HG02678 (cell line): Measurements from ENCODE around the gene OR1M1.
"Not testable (repeated sequence)": the region's sequence is repeated elsewhere in the genome, so short reads cannot be mapped to it uniquely, and the experiment has no call there.

Experiments used
- ATAC-seq: cut with Tn5 transposase; IDR thresholded peaks from one replicate; pipeline ENCODE4 v1.9.1; 2021; ENCODE audit warnings: mild to moderate bottlenecking, moderate library complexity; ENCODE audit not compliant: unreplicated experiment

OR1M1 gene

GRCh38 chr19:9086761-9087160 is at the start of gene OR1M1:
Gene OR1M1 (plus strand): TSS chr19:9087061. CDS start chr19:9093245, 6,184 bp downstream.
- no peak for ATAC-seq

GRCh38 chr19:9037400-9038062 is 49.3 kb upstream of the OR1M1 start:
- no peak for ATAC-seq

GRCh38 chr19:9039728-9040127 is 47.1 kb upstream of the OR1M1 start:
- ATAC-seq, result no peak

DNA sequence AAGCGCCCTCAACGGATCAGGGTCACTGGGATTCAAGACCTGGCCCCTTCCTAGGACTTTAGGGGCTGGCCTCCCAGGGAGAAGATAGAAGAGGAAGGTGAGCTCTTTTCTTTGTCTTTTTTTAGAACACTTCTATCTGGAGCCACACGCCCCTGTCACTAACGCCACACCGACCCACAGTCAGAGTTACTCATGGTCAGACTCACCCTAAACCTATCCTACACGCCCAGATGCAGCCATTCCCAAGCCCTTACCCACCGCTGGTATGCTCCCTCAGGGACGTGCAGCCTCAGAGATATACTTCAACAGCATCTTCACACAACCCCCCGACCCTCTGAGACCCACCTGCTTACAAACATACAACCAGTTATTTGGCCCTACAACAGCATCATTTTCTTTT is 46.7 kb upstream of the OR1M1 start:
- ATAC-seq, result no peak

DNA sequence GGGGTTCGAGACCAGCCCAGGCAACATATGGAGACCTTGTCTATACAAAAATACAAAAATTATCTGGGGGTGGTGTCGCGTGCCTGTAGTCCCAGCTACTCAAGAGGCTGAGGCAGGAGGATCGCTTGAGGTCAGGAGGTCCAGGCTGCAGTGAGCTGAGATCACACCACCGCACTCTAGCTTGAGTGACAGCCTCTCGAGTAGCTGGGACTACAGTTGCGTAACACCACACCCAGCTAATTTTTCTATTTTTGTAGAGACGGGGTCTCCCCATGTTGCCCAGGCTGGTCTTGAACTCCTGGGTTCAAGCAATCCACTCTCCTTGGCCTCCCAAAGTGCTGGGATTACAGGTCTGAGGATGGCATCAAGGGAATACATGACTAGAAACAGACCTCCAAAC is 45.8 kb upstream of the OR1M1 start:
- ATAC-seq, result no peak

GRCh38 chr19:9043524-9043923 is 43.3 kb upstream of the OR1M1 start:
- no peak for ATAC-seq

DNA sequence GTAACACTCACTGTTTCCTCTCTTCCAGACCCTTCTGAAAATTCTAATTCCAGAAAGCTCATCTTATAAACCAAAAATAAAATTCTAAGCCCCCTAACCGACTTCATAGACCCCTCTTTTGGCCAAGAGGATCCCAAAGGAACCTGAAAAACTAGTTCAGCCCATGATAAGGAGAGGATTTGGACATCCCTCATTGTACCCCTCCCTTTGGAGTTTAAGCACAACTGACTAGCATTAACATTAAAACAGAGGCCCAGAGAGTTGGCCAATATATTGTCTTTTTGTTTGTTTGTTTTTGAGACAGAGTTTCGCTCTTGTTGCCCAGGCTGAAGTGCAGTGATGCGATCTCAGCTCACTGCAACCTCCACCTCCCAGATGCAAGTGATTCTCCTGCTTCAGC is 42.4 kb upstream of the OR1M1 start:
- no peak for ATAC-seq

GRCh38 chr19:9046694-9047093 is 40.2 kb upstream of the OR1M1 start:
- no peak for ATAC-seq

GRCh38 chr19:9052894-9053293 is 34.0 kb upstream of the OR1M1 start:
- ATAC-seq, result no peak

DNA sequence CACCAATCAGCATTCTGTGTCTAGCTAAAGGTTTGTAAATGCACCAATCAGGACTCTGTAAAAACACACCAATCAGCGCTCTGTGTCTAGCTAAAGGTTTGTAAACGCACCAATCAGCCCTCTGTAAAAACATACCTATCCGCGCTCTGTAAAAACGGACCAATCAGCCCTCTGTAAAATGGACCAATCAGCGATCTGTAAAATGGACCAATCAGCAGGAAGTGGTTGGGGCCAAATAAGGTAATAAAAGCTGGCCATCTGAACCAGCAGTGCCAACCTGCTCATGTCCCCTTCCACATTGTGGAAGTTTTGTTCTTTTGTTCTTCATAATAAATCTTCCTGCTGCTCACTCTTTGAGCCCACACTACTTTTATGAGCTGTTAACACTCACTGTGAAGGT is 33.2 kb upstream of the OR1M1 start:
- ATAC-seq, result not testable (repeated sequence)

DNA sequence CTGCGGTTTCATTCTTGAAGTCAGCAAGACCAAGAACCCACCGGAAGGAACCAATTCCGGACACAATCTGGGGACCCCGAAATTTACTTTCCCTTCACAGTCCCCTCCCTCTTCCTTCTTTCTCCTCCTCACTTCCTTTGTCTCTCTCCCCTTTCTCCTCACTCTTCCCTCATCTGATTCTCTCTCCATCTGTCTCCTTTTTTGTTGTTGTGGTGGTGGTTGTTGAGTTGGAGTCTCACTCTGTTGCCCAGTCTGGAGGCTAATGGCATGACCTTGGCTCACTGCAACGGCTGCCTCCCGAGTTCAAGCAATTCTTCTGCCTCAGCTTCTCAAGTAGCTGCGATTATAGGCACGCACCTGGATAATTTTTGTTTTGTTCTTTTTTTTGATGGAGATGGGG is 32.7 kb upstream of the OR1M1 start:
- no peak for ATAC-seq

- ATAC-seq, result no peak
Observed at GRCh38 chr19:9054765-9055164, 32.1 kb upstream of the OR1M1 start.

GRCh38 chr19:9056131-9056530 is 30.7 kb upstream of the OR1M1 start:
- ATAC-seq, result not testable (repeated sequence)

GRCh38 chr19:9057505-9058258 is 29.2 kb upstream of the OR1M1 start:
- no peak for ATAC-seq

- ATAC-seq, result no peak
Observed at GRCh38 chr19:9058905-9059667, 27.8 kb upstream of the OR1M1 start.

GRCh38 chr19:9060564-9061340 is 26.1 kb upstream of the OR1M1 start:
- ATAC-seq, result no peak

- ATAC-seq, result no peak
Observed at GRCh38 chr19:9061879-9062278, 25.0 kb upstream of the OR1M1 start.

- no peak for ATAC-seq
Observed at GRCh38 chr19:9065457-9066014, 21.3 kb upstream of the OR1M1 start.

GRCh38 chr19:9070066-9070465 is 16.8 kb upstream of the OR1M1 start:
- no peak for ATAC-seq

DNA sequence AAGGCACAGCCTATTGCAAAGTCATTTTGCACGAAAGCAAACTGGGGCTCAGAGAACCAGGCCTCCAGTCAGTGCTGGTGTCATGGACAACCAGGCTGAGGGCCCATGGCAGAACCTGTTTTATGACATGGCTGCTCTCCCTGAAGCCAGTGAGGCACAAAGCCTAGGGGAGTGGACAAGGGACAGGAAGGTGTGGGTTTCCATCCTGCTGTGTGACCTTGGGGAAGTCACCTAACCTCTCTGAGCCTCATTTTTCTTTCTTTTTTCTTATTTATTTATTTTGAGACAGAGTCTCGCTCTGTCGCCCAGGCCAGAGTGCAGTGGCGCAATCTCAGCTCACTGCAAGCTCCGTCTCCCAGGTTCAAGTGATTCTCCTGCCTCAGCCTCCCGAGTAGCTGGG is 15.1 kb upstream of the OR1M1 start:
- not testable (repeated sequence) for ATAC-seq

GRCh38 chr19:9073806-9074205 is 13.1 kb upstream of the OR1M1 start:
- ATAC-seq, result no peak
